HG03159 (cell line): Measurements from ENCODE around the gene NDUFV1.

Experiments
- ATAC-seq: cut with Tn5 transposase; IDR thresholded peaks from one replicate; pipeline ENCODE4 v1.9.1; 2021; ENCODE audit warnings: mild to moderate bottlenecking, moderate library complexity; ENCODE audit not compliant: unreplicated experiment

Gene NDUFV1

DNA sequence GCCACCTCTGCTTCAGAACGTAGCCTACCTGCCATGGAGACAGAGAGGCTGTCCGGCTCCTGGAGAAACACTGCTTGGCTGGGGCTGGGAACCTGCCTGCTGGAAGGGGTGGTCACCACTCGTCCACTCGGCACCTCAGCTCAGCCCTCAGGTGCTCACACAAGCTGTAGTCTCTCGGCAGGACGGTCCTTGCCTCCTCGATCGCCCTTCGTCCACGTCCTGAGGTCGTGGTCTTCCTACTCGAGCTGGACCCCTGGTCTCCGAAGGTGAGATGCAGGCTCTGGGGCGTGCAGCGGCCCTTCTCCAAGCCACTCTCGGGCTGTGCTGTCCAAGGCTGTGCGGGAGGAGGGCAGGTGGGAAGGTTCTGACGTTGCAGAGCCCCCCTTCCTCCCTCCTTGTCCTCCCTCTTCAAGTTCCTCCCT, 32.7 kb downstream of the NDUFV1 start, which contains the start of gene TBX10:
Gene TBX10, minus strand, starts transcription at position 326 of the 422 bp plus-strand sequence. Its CDS starts 291 bp downstream, at position 35.
- ATAC-seq: no peak

DNA sequence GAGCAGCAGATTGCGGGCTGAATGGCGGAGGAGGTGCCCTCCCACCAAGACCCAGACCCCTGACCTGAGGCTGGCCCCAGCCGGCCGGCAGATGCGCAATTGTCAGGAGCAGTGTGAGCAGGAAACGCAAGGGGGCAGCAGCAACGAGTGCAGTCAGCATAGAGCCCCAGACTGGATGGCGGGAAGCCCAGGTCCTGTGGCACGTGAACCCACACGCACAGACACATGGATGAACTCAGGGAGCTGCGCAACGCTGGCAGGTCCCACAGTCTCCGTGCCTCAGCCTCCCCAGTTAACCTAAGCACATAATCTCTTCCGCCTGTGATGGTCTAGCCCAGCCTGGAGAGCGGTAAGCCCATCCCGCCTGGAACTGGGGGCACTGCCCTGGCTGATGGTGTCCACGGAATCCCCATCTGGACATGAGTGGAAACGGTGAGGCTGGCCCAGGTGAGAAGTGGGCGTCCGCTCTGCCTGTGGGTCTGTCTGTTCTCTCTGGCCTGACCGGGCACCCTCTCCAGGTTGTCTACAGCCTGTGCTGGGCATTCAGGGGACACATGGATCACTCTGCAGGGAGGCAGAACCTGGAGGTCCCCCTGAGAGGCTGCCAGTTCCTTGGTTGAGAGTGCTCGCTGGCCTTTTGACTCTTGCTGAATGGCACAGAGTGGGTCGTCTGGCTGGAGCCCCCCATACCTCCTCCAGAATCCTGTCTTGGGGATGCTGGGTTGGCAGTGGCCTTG, 33.5 kb downstream of the NDUFV1 start:
- ATAC-seq: no peak

DNA sequence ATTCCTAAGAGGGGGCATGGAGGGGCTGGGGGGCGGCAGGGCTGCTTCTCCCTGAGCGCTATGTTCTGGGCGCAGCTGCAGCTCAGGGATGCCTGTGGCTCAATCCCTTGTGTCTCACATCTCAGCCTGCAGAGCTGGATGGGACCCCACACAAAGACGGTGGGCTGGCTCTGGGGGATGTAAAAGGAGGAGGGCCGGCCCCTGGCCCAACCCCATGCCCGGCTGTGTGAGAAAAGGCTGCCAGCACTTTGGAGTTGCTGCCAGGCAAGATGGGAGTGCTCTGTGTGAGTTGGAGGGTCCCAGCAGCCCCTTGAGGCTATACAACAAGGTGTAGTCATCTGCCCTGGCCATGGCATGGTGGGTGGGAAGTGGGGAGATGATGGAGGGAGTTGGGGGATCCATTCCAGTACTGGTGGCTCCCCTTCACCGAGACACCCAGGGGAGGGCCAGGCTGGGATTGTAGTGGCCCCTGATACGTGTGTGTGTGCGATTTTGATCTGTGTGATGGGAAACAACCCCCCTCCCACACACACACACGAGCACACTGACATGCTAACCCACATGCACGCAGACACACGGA, 34.1 kb downstream of the NDUFV1 start:
- no peak for ATAC-seq

DNA sequence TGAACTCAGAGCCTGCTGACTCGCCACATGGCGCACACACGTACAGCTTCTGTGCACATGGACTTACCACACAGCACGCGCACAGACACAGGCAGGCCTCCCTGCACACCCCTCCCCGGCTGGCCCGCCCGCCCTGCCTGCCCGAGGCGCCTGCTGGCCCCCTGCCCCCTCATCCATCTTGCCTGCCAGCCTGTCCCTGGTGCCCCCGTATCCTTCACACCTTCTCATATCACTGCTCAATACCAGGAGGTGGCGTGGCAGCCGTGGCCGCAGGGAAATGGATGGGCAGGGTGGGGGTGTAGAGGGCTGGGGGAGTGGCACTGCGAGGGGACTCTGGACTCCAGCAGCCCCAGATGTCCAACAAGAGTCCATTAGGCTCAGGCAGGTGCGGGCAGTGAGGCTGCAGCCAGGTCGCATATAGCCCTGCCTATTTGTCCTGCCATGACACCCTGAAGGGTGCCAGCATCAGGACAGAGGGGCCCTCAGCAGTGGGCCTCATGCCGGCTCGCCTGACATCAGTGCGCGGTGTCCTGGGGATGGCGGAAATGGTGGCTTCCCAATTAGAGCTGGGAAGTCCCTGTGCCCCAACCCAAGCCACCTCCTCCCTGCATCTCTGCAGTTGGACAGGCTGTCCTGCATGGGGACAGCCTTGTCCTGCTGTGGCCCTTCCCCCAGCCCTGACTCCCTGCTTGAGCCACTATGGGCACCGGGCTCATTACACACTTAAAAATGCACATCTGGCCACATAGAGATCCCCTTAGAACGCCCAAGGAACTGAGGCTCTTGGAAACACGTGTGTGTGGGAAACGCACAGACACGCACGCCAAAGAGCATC, 34.8 kb downstream of the NDUFV1 start:
- no peak for ATAC-seq

DNA sequence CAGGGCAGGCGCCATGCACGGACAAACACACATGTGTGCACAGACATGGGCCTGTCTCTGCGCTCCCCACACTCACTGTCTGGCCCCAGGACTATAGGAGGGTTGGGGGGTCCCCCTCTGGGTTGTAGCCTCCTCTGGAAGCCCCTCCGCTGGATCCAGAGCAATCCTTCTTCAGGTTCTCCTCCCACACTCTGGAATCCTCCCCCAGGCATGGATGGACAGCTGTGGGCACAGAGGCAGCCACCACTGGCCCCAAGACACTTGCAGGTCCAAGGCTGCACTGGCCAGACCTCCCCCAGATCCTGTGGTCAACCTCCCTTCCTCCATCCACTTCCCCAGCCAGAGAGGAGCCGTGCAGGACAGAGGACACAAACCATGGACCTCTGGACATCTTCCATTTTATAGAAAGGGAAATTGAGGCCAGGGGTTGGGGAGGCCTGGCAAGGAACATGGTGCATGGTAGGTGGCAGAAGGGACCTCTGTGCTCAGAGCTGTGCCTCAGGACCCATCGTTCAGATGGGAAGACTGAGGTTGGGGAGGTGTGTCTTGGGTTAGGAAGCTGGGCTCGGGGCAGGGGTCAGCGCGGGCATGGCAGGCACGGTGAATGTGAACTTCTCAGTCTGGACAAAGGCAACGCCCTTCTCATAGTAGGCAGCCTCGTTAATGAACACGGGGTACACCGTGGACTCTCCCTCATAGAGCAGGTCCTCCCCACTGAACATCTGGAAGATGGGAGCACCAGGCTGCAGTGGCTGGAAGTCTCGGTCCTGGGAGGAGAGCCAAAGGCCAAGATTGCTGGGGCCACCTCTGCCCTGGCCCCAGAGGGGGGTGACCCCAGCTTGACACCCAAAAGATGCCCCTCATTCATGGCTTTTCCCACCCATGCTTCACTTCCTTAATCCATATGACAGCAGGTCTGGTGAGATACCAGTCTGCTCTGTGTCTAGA, 35.7 kb downstream of the NDUFV1 start:
- no peak for ATAC-seq

DNA sequence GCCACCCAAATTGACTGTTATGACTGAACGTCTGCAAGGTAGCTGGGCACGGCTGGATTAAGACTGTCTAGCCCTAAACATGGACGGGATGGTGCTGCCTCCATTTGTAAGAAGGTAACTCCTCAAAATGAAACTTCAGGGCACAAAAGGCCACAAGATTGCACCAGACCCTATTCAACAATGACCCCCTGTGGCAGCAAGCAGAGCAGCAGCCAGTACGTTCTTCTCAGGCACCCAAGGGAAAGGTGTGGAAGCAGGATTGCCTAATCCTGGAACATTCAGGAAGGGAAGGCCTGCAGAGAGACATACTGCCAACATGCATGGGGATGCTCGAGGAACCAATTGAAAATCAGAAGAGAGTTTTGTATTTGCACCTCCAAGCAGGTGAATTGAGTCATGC, 37.3 kb downstream of the NDUFV1 start:
- ATAC-seq: no peak

DNA sequence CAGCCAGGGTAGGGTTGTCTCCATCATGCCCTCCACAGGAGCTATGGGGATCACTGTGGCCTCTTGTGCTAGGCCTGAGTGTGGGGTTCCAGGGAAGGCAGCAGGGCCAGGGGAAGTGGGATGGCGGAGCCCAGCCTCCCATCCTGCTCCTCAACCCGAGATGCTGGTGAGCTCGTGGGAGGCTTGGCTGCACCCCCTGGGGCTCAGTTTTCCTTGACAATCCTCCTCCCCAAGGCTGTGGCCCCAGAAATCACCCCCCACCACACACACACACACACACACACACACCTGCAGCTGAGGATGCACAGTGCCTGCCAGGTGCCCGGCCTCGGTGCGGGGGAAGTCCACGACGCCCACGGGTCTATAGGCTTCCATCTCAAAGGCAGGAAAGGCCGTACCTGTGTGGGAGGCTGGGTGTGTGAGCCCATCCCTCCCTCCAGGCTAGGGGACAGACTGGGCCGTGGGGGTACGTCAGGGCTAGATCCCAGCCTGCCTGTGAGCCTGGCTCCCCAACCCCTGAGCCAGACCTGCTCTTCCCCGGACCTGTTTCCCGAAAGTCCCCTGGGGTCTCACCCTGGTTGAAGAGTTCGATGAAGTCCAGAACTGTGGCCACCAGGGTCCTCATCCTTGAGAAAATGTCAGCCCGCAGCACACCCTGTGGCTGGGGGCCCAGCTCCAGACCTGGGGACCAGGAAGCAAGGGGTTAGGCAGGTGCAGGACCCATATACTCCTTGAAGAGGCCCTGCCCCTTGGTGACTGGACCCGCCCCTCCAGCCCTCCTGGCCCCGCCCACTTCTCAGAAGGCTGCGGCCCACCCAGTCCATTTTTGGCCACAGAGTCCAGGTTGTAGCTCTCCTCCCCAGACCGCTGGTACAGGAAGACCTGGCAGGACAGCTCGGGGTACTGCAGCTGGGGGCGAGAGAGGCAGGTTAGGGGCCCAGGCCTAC, 38.0 kb downstream of the NDUFV1 start:
- ATAC-seq: no peak

DNA sequence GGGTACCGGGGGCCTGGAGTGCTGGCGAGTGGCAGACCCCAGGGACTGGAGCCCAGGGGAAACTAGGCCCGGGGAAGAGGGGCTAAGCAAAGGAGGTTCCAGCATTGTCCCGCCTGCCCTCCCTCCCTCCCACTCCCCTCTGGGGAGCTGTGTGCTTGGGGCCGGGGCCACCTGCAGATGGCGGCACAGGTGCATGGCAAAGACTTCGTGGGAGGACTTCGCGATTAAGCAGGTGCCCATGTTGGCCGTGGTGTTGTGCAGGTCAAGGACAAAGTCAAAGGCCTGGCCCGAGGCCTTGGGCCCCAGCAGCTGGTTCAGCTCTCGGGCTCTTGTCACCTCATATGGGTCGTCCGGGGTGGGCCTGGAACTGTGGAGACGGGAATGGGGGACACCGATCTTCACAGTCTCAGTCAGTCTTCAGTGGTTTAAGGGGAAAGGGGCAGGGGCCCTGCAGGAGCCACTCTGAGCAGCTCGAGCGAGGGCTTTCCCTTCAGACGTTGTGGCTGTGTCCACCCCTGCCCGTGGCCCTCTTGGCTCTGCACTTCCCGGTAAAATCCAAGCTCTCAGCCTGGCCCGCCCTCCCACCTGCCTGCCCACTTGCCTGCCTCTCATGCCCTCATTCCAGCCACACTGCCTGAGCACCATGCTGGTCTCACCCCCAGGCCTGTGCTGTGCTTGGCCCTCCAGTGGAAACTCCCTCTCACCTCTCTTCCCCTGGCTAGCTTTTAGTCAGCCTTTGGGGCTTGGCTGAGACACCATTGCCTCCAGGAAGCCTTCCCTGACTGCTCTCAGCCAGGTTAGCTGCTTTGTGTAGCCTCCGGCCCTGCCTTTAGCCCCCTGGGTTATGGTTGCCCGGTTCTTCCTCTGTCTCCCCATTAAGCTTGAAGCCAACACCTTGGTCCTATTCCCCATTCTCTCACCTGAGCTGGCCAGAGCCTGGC, 39.1 kb downstream of the NDUFV1 start:
- ATAC-seq: no peak

DNA sequence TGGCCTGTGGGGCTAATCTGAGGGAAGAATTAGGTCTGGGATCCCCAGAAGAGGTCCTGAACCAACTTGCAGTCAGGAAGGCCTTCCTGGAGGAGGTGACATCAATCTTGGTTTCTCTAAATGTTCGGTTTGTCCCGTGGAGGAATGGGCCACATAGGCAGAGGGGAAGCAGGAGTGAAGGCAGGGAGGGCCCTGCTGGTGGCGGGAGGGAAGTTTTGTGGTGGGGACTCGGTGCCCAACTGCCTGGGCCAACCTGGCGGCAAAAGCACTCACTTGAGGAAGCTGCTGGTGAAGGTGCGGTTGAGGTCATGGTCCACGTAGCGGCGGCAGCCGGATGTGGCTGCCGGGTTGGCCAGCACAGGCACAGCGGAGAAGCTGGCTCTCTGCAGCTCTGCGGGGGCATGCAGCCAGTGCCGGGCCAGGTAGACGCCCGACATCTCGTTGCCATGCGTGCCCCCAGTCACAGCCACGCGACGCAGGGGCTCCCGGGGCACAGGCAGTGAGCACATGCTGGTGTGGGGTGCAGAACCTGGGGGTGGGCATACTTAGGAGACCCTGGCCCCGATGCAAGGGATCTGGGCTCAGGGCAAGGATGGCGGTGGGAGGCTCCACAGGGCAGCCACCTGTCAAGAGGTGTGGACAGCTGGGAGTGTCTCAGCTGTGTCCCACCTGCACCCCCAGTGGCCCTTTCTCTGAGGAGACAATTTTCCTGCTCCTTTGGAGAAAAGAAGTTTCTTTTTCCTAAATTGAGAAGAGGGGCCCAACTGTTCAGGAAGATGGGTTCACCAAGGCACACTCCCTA, 40.0 kb downstream of the NDUFV1 start:
- ATAC-seq: no peak

DNA sequence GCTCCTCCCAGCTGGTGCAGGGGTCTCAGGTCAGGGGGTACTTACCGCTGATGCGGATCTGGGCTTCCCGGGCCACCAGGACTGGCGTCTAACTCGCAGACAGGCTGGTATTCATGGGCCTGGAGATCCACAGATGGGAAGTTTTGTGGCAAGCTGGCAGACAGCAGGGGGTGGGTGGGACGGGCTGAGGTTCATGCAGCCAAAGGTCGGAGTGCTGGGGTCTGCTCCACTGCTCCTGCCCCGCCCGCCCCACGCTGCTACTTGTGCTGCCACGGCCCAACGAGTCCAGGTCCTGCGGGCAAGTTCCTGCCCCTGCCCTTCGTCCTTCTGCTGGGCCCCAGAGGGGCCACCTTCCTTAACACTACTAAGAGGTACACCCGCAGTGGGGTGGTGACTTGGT, 40.7 kb downstream of the NDUFV1 start:
- ATAC-seq: no peak

DNA sequence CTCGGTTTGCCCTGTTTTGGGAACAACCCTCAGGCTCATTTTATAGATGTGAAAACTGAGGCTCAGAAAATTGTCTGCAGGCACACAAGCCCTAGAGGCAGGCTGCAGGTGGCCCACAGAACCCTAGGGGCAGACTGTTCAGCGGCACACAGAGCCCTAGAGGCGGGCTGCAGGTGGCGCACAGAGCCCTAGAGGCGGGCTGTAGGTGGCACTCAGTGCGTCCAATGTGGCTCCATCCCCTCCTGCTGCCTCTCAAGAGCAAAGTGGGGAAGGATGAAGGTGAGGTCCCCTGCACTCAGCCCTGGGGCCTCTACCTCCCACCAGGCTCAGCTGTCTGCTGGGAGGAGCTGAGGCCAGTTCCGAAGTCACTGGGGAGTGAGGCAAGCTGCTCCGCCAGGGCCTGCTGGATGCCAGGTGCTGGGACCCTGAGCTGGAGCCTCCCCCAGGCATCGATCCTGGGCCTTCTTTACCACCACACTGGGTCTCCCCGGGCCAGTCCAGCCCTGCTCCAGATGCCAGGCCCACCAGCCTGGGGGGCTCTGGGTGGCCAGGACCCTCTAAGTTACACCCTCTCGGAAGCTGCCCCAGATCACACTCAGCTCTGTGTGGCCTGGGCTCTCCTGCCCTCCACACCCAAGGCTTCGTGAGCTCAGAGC, 41.5 kb downstream of the NDUFV1 start:
- peak; percentile 67 for ATAC-seq

DNA sequence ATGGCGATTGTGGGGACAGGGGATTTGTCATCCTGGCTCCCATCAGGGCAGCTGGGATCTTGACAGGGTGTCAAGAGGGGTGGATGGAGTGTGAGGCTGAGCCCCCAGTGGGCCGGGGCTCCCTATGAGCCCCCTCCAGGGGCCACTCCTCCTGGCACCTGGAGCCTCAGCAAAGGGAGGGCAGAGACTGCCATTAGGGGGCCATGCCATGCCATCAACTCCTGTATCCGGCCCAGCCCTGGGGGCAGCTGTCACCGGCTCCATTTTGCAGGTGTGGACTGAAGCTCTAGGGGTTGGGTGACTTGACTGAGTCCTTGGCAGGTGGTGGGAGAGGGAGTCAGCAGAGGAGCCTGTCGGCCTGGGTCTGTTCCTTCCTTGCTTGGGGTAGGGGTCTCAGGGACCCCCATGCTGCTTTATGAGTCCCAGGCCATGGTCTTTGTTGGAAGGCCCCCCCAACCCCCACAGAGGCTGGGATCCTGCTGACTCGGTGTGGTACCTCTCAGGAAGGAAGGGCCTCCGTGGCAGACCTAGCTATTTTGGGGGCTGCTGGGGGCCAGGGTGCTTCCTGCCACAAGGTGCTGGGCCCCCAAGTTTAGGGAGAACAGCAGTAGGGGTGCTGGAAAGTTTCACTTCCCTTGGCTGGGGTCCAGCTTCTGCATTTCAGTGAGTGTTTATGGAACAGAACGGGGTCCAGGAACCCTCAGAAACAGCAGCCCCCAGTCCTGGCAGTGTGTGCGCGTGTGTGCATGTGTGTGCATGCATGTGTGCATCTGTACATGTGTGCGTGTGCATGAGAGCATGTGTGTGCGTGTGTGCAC, 42.3 kb downstream of the NDUFV1 start:
- no peak for ATAC-seq

DNA sequence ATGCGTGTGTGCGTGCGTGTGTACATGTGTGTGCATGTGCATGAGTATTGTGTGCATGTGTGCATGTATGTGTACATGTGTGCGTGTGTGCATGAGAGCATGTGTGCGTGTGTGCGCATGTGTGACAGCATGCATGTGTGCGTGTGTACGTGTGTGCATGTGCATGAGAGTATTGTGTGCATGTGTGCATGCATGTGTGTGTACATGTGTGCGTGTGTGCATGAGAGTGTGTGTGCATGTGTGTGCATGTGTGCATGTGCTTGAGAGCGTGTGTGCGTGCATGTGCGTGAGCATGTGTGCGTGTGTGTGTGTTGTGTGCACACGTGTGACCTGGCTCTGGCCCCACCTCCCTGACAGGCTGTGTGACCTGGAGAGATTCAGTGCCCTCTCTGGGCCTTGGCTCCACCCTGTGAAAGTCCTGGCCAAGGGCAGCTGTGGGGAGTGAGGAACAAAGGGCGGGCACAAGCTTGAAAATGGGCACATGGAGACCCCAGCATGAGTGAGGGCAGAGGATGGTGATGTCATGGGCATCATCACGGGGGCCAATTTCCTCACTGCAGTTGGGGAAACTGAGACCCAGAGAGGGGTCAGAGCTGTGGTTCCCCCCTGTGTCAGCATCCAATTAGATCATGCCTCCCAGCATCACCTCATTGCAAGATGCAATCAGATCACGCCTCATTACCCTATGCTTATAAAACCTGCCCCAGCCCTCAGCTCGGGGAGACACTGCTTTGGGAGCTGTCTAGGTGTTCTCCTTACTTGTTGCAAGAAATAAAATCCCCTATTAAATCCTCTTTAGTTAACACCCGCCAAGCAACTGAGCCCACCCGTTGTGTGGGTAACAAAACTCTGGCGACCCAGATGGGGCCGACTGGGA, 43.1 kb downstream of the NDUFV1 start:
- ATAC-seq: no peak

DNA sequence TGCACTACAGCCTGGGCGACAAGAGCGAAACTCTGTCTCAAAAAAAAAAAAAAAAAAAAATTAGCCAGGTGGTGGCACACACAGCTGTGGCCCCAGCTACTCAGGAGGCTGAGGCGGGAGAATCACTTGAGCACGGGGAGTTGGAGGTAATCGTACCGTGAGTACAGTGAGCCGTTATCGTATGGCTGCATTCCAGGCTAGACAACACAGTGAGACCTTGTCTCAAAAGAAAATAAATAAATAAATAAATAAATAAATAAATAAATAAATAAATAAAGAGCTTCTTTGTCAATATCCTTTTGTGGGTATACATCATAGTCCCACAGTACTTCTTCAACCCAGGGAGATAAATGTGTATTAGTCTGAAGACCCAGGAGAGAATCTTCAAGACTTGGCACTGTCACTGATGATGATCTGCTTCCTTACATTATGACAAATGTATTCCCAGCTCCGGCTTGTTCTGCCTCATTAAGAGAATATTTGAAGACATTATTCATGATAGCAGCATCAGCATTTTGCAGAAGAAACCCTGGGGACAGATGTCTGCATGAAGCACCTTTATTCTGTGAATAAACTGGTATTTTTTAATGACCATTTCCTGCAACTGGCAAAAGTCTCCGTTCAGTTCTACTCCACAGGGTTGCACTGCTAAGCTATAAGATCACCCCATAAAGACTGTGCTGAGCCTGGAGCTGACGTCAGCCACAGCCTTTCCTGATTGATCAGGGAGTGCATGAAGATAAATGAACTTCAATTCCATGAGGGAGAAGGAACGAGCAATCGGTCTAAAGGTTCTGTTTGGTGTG, 45.4 kb downstream of the NDUFV1 start:
- no peak for ATAC-seq
